GM23338 (cell line): ENCODE measurements around the gene STAC2. TPM values are rescaled to one million over a fixed set of nuclear protein-coding genes. Genes with fewer than 3 reads are reported as not detected.
A peak's percentile ranks its signal among the peaks of the same experiment; 100 is the strongest.

Source experiments
- ATAC-seq: fragments of 200-7000 bp; cut with Tn5 transposase; 3 replicates; pipeline ENCODE4 v1.9.1; 2020
- DNase-seq: peaks from one replicate; pipeline ENCODE4 v3.0.0-alpha.2; 2015; ENCODE audit warnings: low spot score
- H2AFZ ChIP-seq: fragments of 200-600 bp; sonication (generic); 2 replicates; pipeline ENCODE4 v1.8.0; 2016; ENCODE audit warnings: antibody characterized with exemption, mild to moderate bottlenecking, moderate library complexity
- H3F3A ChIP-seq: fragments of 200-600 bp; sonication (generic); replicated peaks from 2 replicates; pipeline ENCODE4 v1.8.0; 2017; ENCODE audit warnings: antibody characterized with exemption, mixed run types, low read depth
- H3K27ac ChIP-seq: fragments of 200-600 bp; sonication (generic); 2 replicates; pipeline ENCODE4 v1.6.1; 2016; ENCODE audit warnings: low read depth
- H3K27me3 ChIP-seq: fragments of 200-600 bp; sonication (generic); 2 replicates; pipeline ENCODE4 v1.8.0; 2016; ENCODE audit warnings: mild to moderate bottlenecking, mixed run types, moderate library complexity; ENCODE audit not compliant: insufficient read depth
- H3K36me3 ChIP-seq: fragments of 200-600 bp; sonication (generic); 2 replicates; pipeline ENCODE4 v1.8.0; 2016; ENCODE audit warnings: mild to moderate bottlenecking; ENCODE audit not compliant: insufficient read depth
- H3K4me1 ChIP-seq: fragments of 200-600 bp; sonication (generic); 2 replicates; pipeline ENCODE4 v1.8.0; 2016; ENCODE audit warnings: mild to moderate bottlenecking, moderate library complexity; ENCODE audit not compliant: insufficient read depth
- H3K4me2 ChIP-seq: fragments of 200-600 bp; sonication (generic); 2 replicates; pipeline ENCODE4 v1.7.1; 2017; ENCODE audit warnings: mixed run types
- H3K4me3 ChIP-seq: fragments of 200-600 bp; sonication (generic); 2 replicates; pipeline ENCODE4 v1.6.1; 2016; ENCODE audit warnings: mixed run types
- H3K79me2 ChIP-seq: fragments of 200-600 bp; sonication (generic); replicated peaks from 2 replicates; pipeline ENCODE4 v1.8.0; 2017; ENCODE audit warnings: mild to moderate bottlenecking; ENCODE audit not compliant: insufficient read depth
- H3K9me2 ChIP-seq: fragments of 200-600 bp; sonication (generic); 2 replicates; pipeline ENCODE4 v1.8.0; 2017; ENCODE audit not compliant: insufficient read depth
- H4K20me1 ChIP-seq: fragments of 200-600 bp; sonication (generic); replicated peaks from 2 replicates; pipeline ENCODE4 v1.8.0; 2017; ENCODE audit warnings: mild to moderate bottlenecking; ENCODE audit not compliant: insufficient read depth
- H3K27ac Mint-ChIP-seq: 2 replicates; pipeline ENCODE4 v1.8.0; 2020; ENCODE audit warnings: inconsistent platforms, mild to moderate bottlenecking, moderate library complexity, mixed read lengths
- H3K27me3 Mint-ChIP-seq: 3 replicates; pipeline ENCODE4 v1.8.0; 2022; ENCODE audit warnings: low read depth, mild to moderate bottlenecking, moderate library complexity, mixed read lengths, inconsistent platforms; ENCODE audit not compliant: insufficient read depth, poor library complexity
- H3K36me3 Mint-ChIP-seq: 3 replicates; pipeline ENCODE4 v1.8.0; 2021; ENCODE audit warnings: low read depth, mild to moderate bottlenecking, inconsistent platforms, moderate library complexity, mixed read lengths
- H3K4me1 Mint-ChIP-seq: 3 replicates; pipeline ENCODE4 v1.8.0; 2020; ENCODE audit warnings: mild to moderate bottlenecking, inconsistent platforms, mixed read lengths
- H3K4me3 Mint-ChIP-seq: 3 replicates; pipeline ENCODE4 v1.8.0; 2021; ENCODE audit warnings: moderate library complexity, mild to moderate bottlenecking, inconsistent platforms, mixed read lengths
- H3K9me3 Mint-ChIP-seq: 3 replicates; pipeline ENCODE4 v1.8.0; 2020; ENCODE audit warnings: moderate library complexity, mild to moderate bottlenecking, inconsistent platforms, mixed read lengths
- CREB1 ChIP-seq: fragments of 250-450 bp; sonication (Bioruptor Pico); IDR thresholded peaks from 2 replicates; pipeline ENCODE4 v1.5.0; 2020; ENCODE audit warnings: low read depth, mild to moderate bottlenecking, moderate library complexity
- EZH2 ChIP-seq: fragments of 200-600 bp; sonication (generic); IDR thresholded peaks from one replicate; pipeline ENCODE4 v1.8.0; 2017; ENCODE audit warnings: antibody characterized with exemption, mild to moderate bottlenecking, low read depth; ENCODE audit not compliant: unreplicated experiment
- EZH2phosphoT487 ChIP-seq: fragments of 200-600 bp; sonication (generic); IDR thresholded peaks from one replicate; pipeline ENCODE4 v1.8.1; 2018; ENCODE audit warnings: antibody characterized with exemption; ENCODE audit not compliant: unreplicated experiment
- JUNB ChIP-seq: IDR thresholded peaks from one replicate; pipeline ENCODE4 v1.6.1; 2016; ENCODE audit warnings: antibody characterized with exemption; ENCODE audit not compliant: unreplicated experiment
- NANOG ChIP-seq: IDR thresholded peaks from 2 replicates; pipeline ENCODE4 v1.6.1; 2016; ENCODE audit warnings: antibody characterized with exemption, borderline replicate concordance
- POLR2AphosphoS5 ChIP-seq: IDR thresholded peaks from 2 replicates; pipeline ENCODE4 v1.6.1; 2016; ENCODE audit warnings: antibody characterized with exemption, low read depth
- STAT1 ChIP-seq: IDR thresholded peaks from one replicate; pipeline ENCODE4 v1.6.1; 2016; ENCODE audit warnings: antibody characterized with exemption; ENCODE audit not compliant: unreplicated experiment
- ZNF331 ChIP-seq: fragments of 250-450 bp; sonication (Bioruptor Pico); IDR thresholded peaks from 2 replicates; pipeline ENCODE4 v1.5.0; 2020; ENCODE audit warnings: low read depth, mild to moderate bottlenecking, moderate library complexity
- polyA plus RNA-seq: library from polyadenylated mRNA; unstranded; fragments of >200 nt; fragmentation: Nextera tagmentation; extraction: Ambion mirVana; gene quantifications from 2 replicates; pipeline ENCODE4 v1.2.1, GENCODE V29; 2016
- total RNA-seq: library from RNA; depleted of rRNA; stranded (reverse); fragments of >200 nt; shearing (Covaris generic); gene quantifications from 2 replicates; pipeline ENCODE4 v1.2.3, GENCODE V29; 2014
- TF ChIP-seq, protein P1 (sequence below), 2 experiments: fragments of 200-600 bp in 1 of 2; sonication (generic) in 1 of 2; conservative IDR thresholded peaks; 2 replicates each; pipeline versions ENCODE4 v1.5.1 to v1.6.1; 2016 to 2017; ENCODE audit warnings: antibody characterized with exemption in 2 of 2, low read depth in 2 of 2, mild to moderate bottlenecking in 2 of 2, moderate library complexity in 1 of 2
- TF ChIP-seq, protein P2 (sequence below): fragments of 250-450 bp; sonication (Bioruptor Pico); IDR thresholded peaks from 2 replicates; pipeline ENCODE4 v1.5.0; 2020; ENCODE audit warnings: mild to moderate bottlenecking, moderate library complexity
- TF ChIP-seq, protein P3 (sequence below): IDR thresholded peaks from 2 replicates; pipeline ENCODE4 v1.6.1; 2016; ENCODE audit warnings: antibody characterized with exemption

Gene STAC2
- total and polyA plus RNA-seq, 2 experiments from 2014 or later = 1.9 to 3.1 TPM

DNA sequence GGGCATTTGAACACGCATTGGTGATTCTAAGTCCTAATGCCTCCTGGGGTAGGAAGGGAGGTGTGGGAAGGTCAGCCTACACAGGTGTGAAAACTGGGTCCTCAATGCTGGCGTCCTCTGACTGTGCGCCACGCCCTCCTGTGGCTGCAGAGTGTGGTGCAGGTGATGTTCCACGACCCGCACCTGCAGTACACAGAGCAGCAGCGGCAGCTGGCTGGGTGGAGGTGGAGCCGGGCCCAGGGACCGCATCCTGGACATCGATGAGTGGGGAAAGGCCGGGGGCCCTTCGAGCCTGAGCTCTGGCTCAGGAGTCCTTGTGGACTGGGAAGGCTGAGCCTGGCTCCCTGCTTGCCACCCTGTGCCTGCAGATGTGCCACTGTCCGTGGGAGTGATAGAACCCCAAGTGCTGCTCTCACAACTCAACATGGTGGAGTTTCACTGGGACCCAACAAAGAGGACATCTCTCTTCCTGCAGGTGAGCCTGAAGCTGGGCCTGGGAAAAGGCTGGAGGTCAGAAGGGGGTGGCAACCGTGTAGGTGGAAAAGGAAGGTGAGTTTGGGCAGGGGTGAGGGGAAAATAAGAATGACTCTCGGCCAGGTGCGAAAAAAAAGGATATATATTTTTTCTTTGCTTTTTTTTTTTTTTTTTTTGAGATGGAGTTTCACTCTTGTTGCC is 14.0 kb upstream of the STAC2 start:
- Histone ChIP-seq H3K79me2 (no peaks in the 10 kb centered on the region), H3F3A (peaks cover 9% of the 10 kb centered on the region; the same call in 1 of the 2 replicates), H3K36me3 (no peaks in the 10 kb centered on the region), H3K4me2 (peak overlapping the region; percentile 74; the same call in 1 of the 2 replicates), H3K4me3 (peak overlapping the region; percentile 39; the same call in 1 of the 2 replicates), H3K4me1 (no peaks in the 10 kb centered on the region; the same call in 1 of the 2 replicates), H3K27me3 (no peaks in the 10 kb centered on the region), H3K9me2 (no peaks in the 10 kb centered on the region), H3K27ac (no peak overlapping the region), H2AFZ (peak overlapping the region; percentile 99), H4K20me1 (no peaks in the 10 kb centered on the region)
- TF ChIP-seq JUNB (no peak), POLR2AphosphoS5 (no peak), CREB1 (CRISPR knock-in tag) (no peak), NANOG (no peak), EZH2 (no peak), STAT1 (no peak), ZNF331 (CRISPR knock-in tag) (no peak)
- TF ChIP-seq, protein P1, sequence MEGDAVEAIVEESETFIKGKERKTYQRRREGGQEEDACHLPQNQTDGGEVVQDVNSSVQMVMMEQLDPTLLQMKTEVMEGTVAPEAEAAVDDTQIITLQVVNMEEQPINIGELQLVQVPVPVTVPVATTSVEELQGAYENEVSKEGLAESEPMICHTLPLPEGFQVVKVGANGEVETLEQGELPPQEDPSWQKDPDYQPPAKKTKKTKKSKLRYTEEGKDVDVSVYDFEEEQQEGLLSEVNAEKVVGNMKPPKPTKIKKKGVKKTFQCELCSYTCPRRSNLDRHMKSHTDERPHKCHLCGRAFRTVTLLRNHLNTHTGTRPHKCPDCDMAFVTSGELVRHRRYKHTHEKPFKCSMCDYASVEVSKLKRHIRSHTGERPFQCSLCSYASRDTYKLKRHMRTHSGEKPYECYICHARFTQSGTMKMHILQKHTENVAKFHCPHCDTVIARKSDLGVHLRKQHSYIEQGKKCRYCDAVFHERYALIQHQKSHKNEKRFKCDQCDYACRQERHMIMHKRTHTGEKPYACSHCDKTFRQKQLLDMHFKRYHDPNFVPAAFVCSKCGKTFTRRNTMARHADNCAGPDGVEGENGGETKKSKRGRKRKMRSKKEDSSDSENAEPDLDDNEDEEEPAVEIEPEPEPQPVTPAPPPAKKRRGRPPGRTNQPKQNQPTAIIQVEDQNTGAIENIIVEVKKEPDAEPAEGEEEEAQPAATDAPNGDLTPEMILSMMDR (conservative IDR thresholded peaks at IDR 0.05; ENCODE audit: low read depth in 2 of 2) = peak; percentile 73 to 97
- DNase-seq (peak; percentile 92), ATAC-seq (peak; percentile 76)
- H3K27me3 Mint-ChIP-seq = peaks cover 13% of the 10 kb centered on the region
- no peaks in the 10 kb centered on the region for H3K9me3 Mint-ChIP-seq
- H3K27ac Mint-ChIP-seq = no peak overlapping the region
- H3K4me3 Mint-ChIP-seq = peak overlapping the region; percentile 33; the same call in 1 of the 3 replicates
- peaks cover 20% of the 10 kb centered on the region; the same call in 2 of the 3 replicates for H3K4me1 Mint-ChIP-seq
- no peaks in the 10 kb centered on the region for H3K36me3 Mint-ChIP-seq

DNA sequence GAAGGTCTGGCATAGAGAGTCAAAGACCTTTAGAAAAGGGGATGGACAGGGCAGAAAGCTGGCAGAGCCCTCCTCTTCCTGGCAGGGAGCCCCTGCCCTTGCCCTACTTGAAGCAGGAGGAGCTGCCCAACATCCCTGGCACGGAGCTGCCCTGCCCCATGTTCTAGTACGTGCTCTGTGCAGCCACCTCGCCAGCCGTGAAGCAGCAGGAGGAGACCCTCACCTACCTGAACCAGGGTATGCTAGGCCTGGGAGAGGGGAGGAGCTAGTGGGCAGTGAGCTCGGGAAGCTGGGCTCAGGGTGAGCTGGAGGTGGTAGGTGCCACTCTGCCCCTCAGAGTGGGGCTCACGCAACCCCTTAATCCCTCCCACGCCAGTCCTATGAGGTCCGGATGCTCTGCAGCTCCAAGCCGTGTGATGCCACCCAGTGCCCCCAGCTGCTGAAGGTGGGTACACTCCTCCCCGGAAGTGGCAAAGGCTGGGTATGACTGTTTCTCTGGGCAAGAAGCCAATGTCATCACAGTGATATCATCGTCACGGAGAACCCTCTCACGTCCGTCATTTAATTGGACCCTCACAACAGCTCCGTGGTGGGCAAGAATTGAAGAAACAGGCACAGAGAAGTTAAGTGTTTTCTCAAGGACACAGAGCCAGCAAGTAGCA is 12.7 kb upstream of the STAC2 start:
- Histone ChIP-seq H3K9me2 (no peaks in the 10 kb centered on the region), H3K79me2 (no peaks in the 10 kb centered on the region), H3K4me1 (no peaks in the 10 kb centered on the region), H3F3A (0 out of 2 replicates have a peak, but pooled peaks cover 6% of the 10 kb centered on the region), H4K20me1 (no peaks in the 10 kb centered on the region), H3K4me3 (no peak overlapping the region), H3K27ac (no peak overlapping the region), H3K27me3 (no peaks in the 10 kb centered on the region), H3K36me3 (no peaks in the 10 kb centered on the region), H2AFZ (no peak overlapping the region), H3K4me2 (no peak overlapping the region)
- H3K36me3 Mint-ChIP-seq = no peaks in the 10 kb centered on the region
- H3K27ac Mint-ChIP-seq = no peak overlapping the region
- peaks cover 10% of the 10 kb centered on the region for H3K27me3 Mint-ChIP-seq
- ATAC-seq = no peak
- no peaks in the 10 kb centered on the region for H3K9me3 Mint-ChIP-seq
- peaks cover 8% of the 10 kb centered on the region; the same call in 2 of the 3 replicates for H3K4me1 Mint-ChIP-seq
- no peak overlapping the region for H3K4me3 Mint-ChIP-seq
- DNase-seq = no peak
- TF ChIP-seq CREB1 (CRISPR knock-in tag) (no peak), EZH2phosphoT487 (no peak), EZH2 (no peak), STAT1 (no peak), JUNB (no peak), NANOG (no peak)
- TF ChIP-seq, protein P2, sequence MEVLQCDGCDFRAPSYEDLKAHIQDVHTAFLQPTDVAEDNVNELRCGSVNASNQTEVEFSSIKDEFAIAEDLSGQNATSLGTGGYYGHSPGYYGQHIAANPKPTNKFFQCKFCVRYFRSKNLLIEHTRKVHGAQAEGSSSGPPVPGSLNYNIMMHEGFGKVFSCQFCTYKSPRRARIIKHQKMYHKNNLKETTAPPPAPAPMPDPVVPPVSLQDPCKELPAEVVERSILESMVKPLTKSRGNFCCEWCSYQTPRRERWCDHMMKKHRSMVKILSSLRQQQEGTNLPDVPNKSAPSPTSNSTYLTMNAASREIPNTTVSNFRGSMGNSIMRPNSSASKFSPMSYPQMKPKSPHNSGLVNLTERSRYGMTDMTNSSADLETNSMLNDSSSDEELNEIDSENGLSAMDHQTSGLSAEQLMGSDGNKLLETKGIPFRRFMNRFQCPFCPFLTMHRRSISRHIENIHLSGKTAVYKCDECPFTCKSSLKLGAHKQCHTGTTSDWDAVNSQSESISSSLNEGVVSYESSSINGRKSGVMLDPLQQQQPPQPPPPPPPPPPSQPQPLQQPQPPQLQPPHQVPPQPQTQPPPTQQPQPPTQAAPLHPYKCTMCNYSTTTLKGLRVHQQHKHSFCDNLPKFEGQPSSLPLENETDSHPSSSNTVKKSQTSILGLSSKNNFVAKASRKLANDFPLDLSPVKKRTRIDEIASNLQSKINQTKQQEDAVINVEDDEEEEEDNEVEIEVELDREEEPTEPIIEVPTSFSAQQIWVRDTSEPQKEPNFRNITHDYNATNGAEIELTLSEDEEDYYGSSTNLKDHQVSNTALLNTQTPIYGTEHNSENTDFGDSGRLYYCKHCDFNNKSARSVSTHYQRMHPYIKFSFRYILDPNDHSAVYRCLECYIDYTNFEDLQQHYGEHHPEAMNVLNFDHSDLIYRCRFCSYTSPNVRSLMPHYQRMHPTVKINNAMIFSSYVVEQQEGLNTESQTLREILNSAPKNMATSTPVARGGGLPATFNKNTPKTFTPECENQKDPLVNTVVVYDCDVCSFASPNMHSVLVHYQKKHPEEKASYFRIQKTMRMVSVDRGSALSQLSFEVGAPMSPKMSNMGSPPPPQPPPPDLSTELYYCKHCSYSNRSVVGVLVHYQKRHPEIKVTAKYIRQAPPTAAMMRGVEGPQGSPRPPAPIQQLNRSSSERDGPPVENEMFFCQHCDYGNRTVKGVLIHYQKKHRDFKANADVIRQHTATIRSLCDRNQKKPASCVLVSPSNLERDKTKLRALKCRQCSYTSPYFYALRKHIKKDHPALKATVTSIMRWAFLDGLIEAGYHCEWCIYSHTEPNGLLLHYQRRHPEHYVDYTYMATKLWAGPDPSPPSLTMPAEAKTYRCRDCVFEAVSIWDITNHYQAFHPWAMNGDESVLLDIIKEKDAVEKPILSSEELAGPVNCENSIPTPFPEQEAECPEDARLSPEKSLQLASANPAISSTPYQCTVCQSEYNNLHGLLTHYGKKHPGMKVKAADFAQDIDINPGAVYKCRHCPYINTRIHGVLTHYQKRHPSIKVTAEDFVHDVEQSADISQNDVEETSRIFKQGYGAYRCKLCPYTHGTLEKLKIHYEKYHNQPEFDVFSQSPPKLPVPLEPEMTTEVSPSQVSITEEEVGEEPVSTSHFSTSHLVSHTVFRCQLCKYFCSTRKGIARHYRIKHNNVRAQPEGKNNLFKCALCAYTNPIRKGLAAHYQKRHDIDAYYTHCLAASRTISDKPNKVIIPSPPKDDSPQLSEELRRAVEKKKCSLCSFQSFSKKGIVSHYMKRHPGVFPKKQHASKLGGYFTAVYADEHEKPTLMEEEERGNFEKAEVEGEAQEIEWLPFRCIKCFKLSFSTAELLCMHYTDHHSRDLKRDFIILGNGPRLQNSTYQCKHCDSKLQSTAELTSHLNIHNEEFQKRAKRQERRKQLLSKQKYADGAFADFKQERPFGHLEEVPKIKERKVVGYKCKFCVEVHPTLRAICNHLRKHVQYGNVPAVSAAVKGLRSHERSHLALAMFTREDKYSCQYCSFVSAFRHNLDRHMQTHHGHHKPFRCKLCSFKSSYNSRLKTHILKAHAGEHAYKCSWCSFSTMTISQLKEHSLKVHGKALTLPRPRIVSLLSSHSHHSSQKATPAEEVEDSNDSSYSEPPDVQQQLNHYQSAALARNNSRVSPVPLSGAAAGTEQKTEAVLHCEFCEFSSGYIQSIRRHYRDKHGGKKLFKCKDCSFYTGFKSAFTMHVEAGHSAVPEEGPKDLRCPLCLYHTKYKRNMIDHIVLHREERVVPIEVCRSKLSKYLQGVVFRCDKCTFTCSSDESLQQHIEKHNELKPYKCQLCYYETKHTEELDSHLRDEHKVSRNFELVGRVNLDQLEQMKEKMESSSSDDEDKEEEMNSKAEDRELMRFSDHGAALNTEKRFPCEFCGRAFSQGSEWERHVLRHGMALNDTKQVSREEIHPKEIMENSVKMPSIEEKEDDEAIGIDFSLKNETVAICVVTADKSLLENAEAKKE (CRISPR knock-in tag) = no peak
- TF ChIP-seq, protein P3, sequence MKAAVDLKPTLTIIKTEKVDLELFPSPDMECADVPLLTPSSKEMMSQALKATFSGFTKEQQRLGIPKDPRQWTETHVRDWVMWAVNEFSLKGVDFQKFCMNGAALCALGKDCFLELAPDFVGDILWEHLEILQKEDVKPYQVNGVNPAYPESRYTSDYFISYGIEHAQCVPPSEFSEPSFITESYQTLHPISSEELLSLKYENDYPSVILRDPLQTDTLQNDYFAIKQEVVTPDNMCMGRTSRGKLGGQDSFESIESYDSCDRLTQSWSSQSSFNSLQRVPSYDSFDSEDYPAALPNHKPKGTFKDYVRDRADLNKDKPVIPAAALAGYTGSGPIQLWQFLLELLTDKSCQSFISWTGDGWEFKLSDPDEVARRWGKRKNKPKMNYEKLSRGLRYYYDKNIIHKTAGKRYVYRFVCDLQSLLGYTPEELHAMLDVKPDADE = no peak
